H9 (cell line): ENCODE measurements around the gene OR6V1. TPM values are rescaled to one million over a fixed set of nuclear protein-coding genes. Genes with fewer than 3 reads are reported as not detected.

Experiments used
- DNase-seq: peaks from one replicate; pipeline ENCODE4 v3.0.0-alpha.2; 2017
- H2AFZ ChIP-seq: one replicate; pipeline ENCODE4 v1.6.1; 2013; ENCODE audit warnings: mild to moderate bottlenecking, low read length, control low read depth, moderate library complexity
- H2AK5ac ChIP-seq: 2 replicates; pipeline ENCODE4 v1.6.1; 2013; ENCODE audit warnings: low read length, control low read depth, mixed read lengths; ENCODE audit not compliant: insufficient read length
- H2BK120ac ChIP-seq: one replicate; pipeline ENCODE4 v1.6.1; 2013; ENCODE audit warnings: low read depth, mild to moderate bottlenecking, low read length, control low read depth, inconsistent platforms; ENCODE audit not compliant: poor library complexity, severe bottlenecking
- H2BK12ac ChIP-seq: 2 replicates; pipeline ENCODE4 v1.6.1; 2013; ENCODE audit warnings: low read length, control low read depth, mixed read lengths, low read depth; ENCODE audit not compliant: insufficient read length
- H2BK15ac ChIP-seq: 2 replicates; pipeline ENCODE4 v1.6.1; 2013; ENCODE audit warnings: low read depth, low read length, control low read depth
- H2BK20ac ChIP-seq: one replicate; pipeline ENCODE4 v1.6.1; 2013; ENCODE audit warnings: low read depth, mild to moderate bottlenecking, low read length, control low read depth, inconsistent platforms; ENCODE audit not compliant: poor library complexity, severe bottlenecking
- H2BK5ac ChIP-seq: 2 replicates; pipeline ENCODE4 v1.6.1; 2013; ENCODE audit warnings: low read length, control low read depth, mixed read lengths; ENCODE audit not compliant: insufficient read length
- H3K14ac ChIP-seq: 2 replicates; pipeline ENCODE4 v1.6.1; 2013; ENCODE audit warnings: low read length, control low read depth; ENCODE audit not compliant: insufficient read depth
- H3K18ac ChIP-seq: 2 replicates; pipeline ENCODE4 v1.6.1; 2013; ENCODE audit warnings: low read depth, mild to moderate bottlenecking, mixed read lengths, low read length, control low read depth; ENCODE audit not compliant: insufficient read length
- H3K23ac ChIP-seq: 2 replicates; pipeline ENCODE4 v1.6.1; 2013; ENCODE audit warnings: low read length, control low read depth, mixed read lengths, low read depth; ENCODE audit not compliant: insufficient read length
- H3K23me2 ChIP-seq: 2 replicates; pipeline ENCODE4 v1.6.1; 2013; ENCODE audit warnings: low read depth, mild to moderate bottlenecking, mixed read lengths, low read length, control low read depth; ENCODE audit not compliant: insufficient read length, poor library complexity, severe bottlenecking
- H3K27ac ChIP-seq: 2 replicates; pipeline ENCODE4 v1.5.1; 2013; ENCODE audit warnings: low read length, control low read depth, mixed read lengths, low read depth; ENCODE audit not compliant: insufficient read length
- H3K27me3 ChIP-seq: 2 replicates; pipeline ENCODE4 v1.6.1; 2013; ENCODE audit warnings: low read length, control low read depth, inconsistent platforms; ENCODE audit not compliant: insufficient read depth
- H3K4ac ChIP-seq: 2 replicates; pipeline ENCODE4 v1.6.1; 2013; ENCODE audit warnings: low read depth, mild to moderate bottlenecking, control low read depth, inconsistent platforms, low read length, moderate library complexity
- H3K4me1 ChIP-seq: 2 replicates; pipeline ENCODE4 v1.6.1; 2013; ENCODE audit warnings: low read length, control low read depth, inconsistent platforms; ENCODE audit not compliant: insufficient read depth
- H3K4me2 ChIP-seq: 2 replicates; pipeline ENCODE4 v1.6.1; 2013; ENCODE audit warnings: low read length, control low read depth, mixed read lengths; ENCODE audit not compliant: insufficient read length, insufficient read depth
- H3K56ac ChIP-seq: 2 replicates; pipeline ENCODE4 v1.6.1; 2013; ENCODE audit warnings: low read depth, mild to moderate bottlenecking, mixed read lengths, low read length, control low read depth; ENCODE audit not compliant: insufficient read length
- H3K79me1 ChIP-seq: 2 replicates; pipeline ENCODE4 v1.6.1; 2013; ENCODE audit warnings: low read depth, mild to moderate bottlenecking, moderate library complexity, low read length, control low read depth, inconsistent platforms; ENCODE audit not compliant: insufficient read depth, poor library complexity, severe bottlenecking
- H3K79me2 ChIP-seq: 2 replicates; pipeline ENCODE4 v1.6.1; 2013; ENCODE audit warnings: low read length, control low read depth, inconsistent platforms; ENCODE audit not compliant: insufficient read depth
- H3K9ac ChIP-seq: 2 replicates; pipeline ENCODE4 v1.6.1; 2013; ENCODE audit warnings: low read length, control low read depth, mixed read lengths; ENCODE audit not compliant: insufficient read length; ENCODE audit errors: extremely low read depth
- H3K9me3 ChIP-seq: one replicate; pipeline ENCODE4 v1.6.1; 2013; ENCODE audit warnings: low read depth, low read length, inconsistent platforms; ENCODE audit not compliant: control insufficient read depth
- H3T11ph ChIP-seq: one replicate; pipeline ENCODE4 v1.6.1; 2013; ENCODE audit warnings: mild to moderate bottlenecking, low read length, control low read depth, inconsistent platforms
- H4K20me1 ChIP-seq: one replicate; pipeline ENCODE4 v1.6.1; 2013; ENCODE audit not compliant: control insufficient read depth, insufficient read length, insufficient read depth
- H4K5ac ChIP-seq: 2 replicates; pipeline ENCODE4 v1.6.1; 2013; ENCODE audit warnings: low read depth, mild to moderate bottlenecking, mixed read lengths, low read length, control low read depth; ENCODE audit not compliant: insufficient read length
- H4K8ac ChIP-seq: replicated peaks from 2 replicates; pipeline ENCODE4 v1.6.1; 2013; ENCODE audit warnings: low read length, control low read depth, mixed read lengths, low read depth; ENCODE audit not compliant: insufficient read length
- H4K91ac ChIP-seq: 2 replicates; pipeline ENCODE4 v1.6.1; 2013; ENCODE audit warnings: low read depth, mild to moderate bottlenecking, moderate library complexity, mixed read lengths, low read length, control low read depth; ENCODE audit not compliant: insufficient read length
- H3K27ac Mint-ChIP-seq, 3 experiments: 2 replicates in 2 of 3; 3 replicates in 1 of 3; pipeline ENCODE4 v1.8.0; 2020 to 2021; ENCODE audit warnings: mixed read lengths in 3 of 3, mild to moderate bottlenecking in 1 of 3, moderate library complexity in 1 of 3
- H3K27me3 Mint-ChIP-seq: 2 replicates; pipeline ENCODE4 v1.8.0; 2021; ENCODE audit warnings: low read depth, mild to moderate bottlenecking, moderate library complexity, mixed read lengths
- H3K36me3 Mint-ChIP-seq, 3 experiments: 2 replicates in 2 of 3; 3 replicates in 1 of 3; pipeline ENCODE4 v1.8.0; 2020 to 2021; ENCODE audit warnings: low read depth in 3 of 3, mixed read lengths in 3 of 3; ENCODE audit not compliant: insufficient read depth in 1 of 3
- H3K4me1 Mint-ChIP-seq, 2 experiments: 2 replicates each; pipeline ENCODE4 v1.8.0; 2020; ENCODE audit warnings: mixed read lengths in 2 of 2
- H3K4me3 Mint-ChIP-seq, 2 experiments: 2 replicates in 1 of 2; 3 replicates in 1 of 2; pipeline ENCODE4 v1.8.0; 2020 to 2021; ENCODE audit warnings: mild to moderate bottlenecking in 2 of 2, mixed read lengths in 2 of 2, moderate library complexity in 1 of 2
- H3K9me3 Mint-ChIP-seq, 2 experiments: 2 replicates in 1 of 2; 3 replicates in 1 of 2; pipeline ENCODE4 v1.8.0; 2020; ENCODE audit warnings: mild to moderate bottlenecking in 2 of 2, mixed read lengths in 2 of 2, moderate library complexity in 1 of 2
- WGBS: extraction: QIAGEN DNeasy Blood & Tissue Kit; methylation state at CpG from one replicate; pipeline ENCODE4 v1.1.7; 2013; ENCODE audit warnings: missing lambda C conversion rate, low lambda C conversion rate, mixed read lengths; ENCODE audit not compliant: insufficient read length; ENCODE audit errors: extremely low coverage; 5-methylcytosine and 5-hydroxymethylcytosine counted together
- total RNA-seq: library from RNA; stranded (reverse); gene quantifications from 2 replicates; pipeline ENCODE4 v1.2.1, GENCODE V29; 2021
- TF ChIP-seq, protein P1 (sequence below): fragments of 200-600 bp; sonication (generic); conservative IDR thresholded peaks from 3 replicates; pipeline ENCODE4 v1.8.0; 2021; ENCODE audit warnings: antibody characterized with exemption, mild to moderate bottlenecking

Gene OR6V1
- total RNA-seq, 1 experiment from 2014 or later: not detected

DNA sequence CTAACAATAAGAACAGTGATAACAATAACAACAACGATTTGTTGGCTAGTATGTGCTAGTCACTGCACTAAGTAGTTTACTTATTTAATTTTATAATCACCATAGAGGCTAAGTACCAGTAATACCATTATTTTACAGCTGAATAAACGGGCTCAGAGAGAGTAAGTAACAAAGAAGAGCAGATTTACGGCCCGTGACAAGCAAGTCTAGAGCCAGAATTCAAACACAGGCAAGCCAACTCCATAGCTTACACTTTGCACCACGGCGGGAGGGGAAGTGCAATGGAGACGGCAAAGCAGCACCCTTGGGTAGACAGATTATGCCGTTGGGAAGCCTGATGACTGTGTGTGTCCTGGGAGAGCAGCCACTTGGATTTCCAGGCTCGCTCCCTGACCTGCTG, 1.2 kb upstream of the OR6V1 start:
- H2BK120ac ChIP-seq: no peak overlapping the region
- H3K27me3 ChIP-seq: no peaks in the 10 kb centered on the region
- no peaks in the 10 kb centered on the region for H3K79me1 ChIP-seq
- Mint-ChIP-seq H3K36me3 (no peaks in the 10 kb centered on the region), H3K4me3 (no peak overlapping the region), H3K9me3 (no peaks in the 10 kb centered on the region), H3K27me3 (no peaks in the 10 kb centered on the region; the same call in none of the 2 replicates), H3K27ac (no peak overlapping the region), H3K4me1 (no peaks in the 10 kb centered on the region)
- H3K4me2 ChIP-seq: no peak overlapping the region
- H2BK20ac ChIP-seq: no peak overlapping the region
- no peak overlapping the region for H2BK15ac ChIP-seq
- H3K14ac ChIP-seq: no peak overlapping the region
- no peak overlapping the region for H3K18ac ChIP-seq
- H2AK5ac ChIP-seq: no peak overlapping the region
- WGBS: no CpG with 5 or more reads among the region's 9 CpGs
- H3K4me1 ChIP-seq: no peaks in the 10 kb centered on the region
- H4K5ac ChIP-seq: no peak overlapping the region
- H3K79me2 ChIP-seq: no peaks in the 10 kb centered on the region
- no peak overlapping the region for H2BK5ac ChIP-seq
- no peak overlapping the region for H2AFZ ChIP-seq
- no peaks in the 10 kb centered on the region for H3K23me2 ChIP-seq
- DNase-seq: no peak
- H3K56ac ChIP-seq: no peak overlapping the region
- no peak overlapping the region for H4K8ac ChIP-seq
- no peak overlapping the region for H3K9ac ChIP-seq
- no peaks in the 10 kb centered on the region for H4K20me1 ChIP-seq
- TF ChIP-seq, protein P1, sequence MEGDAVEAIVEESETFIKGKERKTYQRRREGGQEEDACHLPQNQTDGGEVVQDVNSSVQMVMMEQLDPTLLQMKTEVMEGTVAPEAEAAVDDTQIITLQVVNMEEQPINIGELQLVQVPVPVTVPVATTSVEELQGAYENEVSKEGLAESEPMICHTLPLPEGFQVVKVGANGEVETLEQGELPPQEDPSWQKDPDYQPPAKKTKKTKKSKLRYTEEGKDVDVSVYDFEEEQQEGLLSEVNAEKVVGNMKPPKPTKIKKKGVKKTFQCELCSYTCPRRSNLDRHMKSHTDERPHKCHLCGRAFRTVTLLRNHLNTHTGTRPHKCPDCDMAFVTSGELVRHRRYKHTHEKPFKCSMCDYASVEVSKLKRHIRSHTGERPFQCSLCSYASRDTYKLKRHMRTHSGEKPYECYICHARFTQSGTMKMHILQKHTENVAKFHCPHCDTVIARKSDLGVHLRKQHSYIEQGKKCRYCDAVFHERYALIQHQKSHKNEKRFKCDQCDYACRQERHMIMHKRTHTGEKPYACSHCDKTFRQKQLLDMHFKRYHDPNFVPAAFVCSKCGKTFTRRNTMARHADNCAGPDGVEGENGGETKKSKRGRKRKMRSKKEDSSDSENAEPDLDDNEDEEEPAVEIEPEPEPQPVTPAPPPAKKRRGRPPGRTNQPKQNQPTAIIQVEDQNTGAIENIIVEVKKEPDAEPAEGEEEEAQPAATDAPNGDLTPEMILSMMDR: no peak
- no peak overlapping the region for H4K91ac ChIP-seq
- H3K9me3 ChIP-seq: no peaks in the 10 kb centered on the region
- H3K27ac ChIP-seq: no peak overlapping the region
- no peak overlapping the region for H3T11ph ChIP-seq
- H3K4ac ChIP-seq: no peak overlapping the region
- no peak overlapping the region for H3K23ac ChIP-seq
- H2BK12ac ChIP-seq: no peak overlapping the region
